HepG2 (cell line): ENCODE results near the gene ANKRD55. TPM values are rescaled to one million over a fixed set of nuclear protein-coding genes. Genes with fewer than 3 reads are reported as not detected.

Experiments
- ATF4 ChIP-seq, 2 experiments: fragments of 450-650 bp in 1 of 2; sonication (generic) in 1 of 2; formaldehyde crosslinking; IDR thresholded peaks; 2 replicates each; pipeline versions ENCODE4 v1.5.0 to v1.8.0; 2020 to 2022; ENCODE audit warnings: mild to moderate bottlenecking in 1 of 2, missing genetic modification reagents in 1 of 2
- FOXP4 ChIP-seq: sonication (generic); formaldehyde crosslinking; IDR thresholded peaks from 2 replicates; pipeline ENCODE4 v1.4.0; 2020; ENCODE audit warnings: missing genetic modification reagents
- IKZF4 ChIP-seq: sonication (generic); formaldehyde crosslinking; IDR thresholded peaks from 2 replicates; pipeline ENCODE4 v1.5.1; 2020; ENCODE audit warnings: borderline replicate concordance, mild to moderate bottlenecking, low read depth, missing genetic modification reagents; ENCODE audit errors: not compliant biosample characterization
- ISL2 ChIP-seq: sonication (generic); formaldehyde crosslinking; IDR thresholded peaks from 2 replicates; pipeline ENCODE4 v1.5.0; 2020; ENCODE audit warnings: missing genetic modification reagents
- LCORL ChIP-seq, 2 experiments: fragments of 450-650 bp in 1 of 2; sonication (generic) in 1 of 2; formaldehyde crosslinking in 1 of 2; IDR thresholded peaks; 2 replicates each; pipeline versions ENCODE4 v1.5.0 to v1.6.1; 2017 to 2020; ENCODE audit warnings: antibody characterized with exemption in 1 of 2, missing genetic modification reagents in 1 of 2
- NAIF1 ChIP-seq: sonication (generic); formaldehyde crosslinking; IDR thresholded peaks from 2 replicates; pipeline ENCODE4 v1.5.0; 2020; ENCODE audit warnings: mild to moderate bottlenecking, missing genetic modification reagents, borderline replicate concordance
- RFX1 ChIP-seq: fragments of 450-650 bp; IDR thresholded peaks from 2 replicates; pipeline ENCODE4 v1.6.1; 2017
- RXRB ChIP-seq: IDR thresholded peaks from 2 replicates; pipeline ENCODE4 v1.6.1; 2016; ENCODE audit warnings: borderline replicate concordance, missing genetic modification reagents, missing compliant biosample characterization
- SOX13 ChIP-seq, 3 experiments: fragments of 450-650 bp in 1 of 3; sonication (generic) in 1 of 3; formaldehyde crosslinking in 1 of 3; IDR thresholded peaks in 2 of 3; conservative IDR thresholded peaks in 1 of 3; 2 replicates each; pipeline versions ENCODE4 v1.5.0 to v1.6.1; 2016 to 2020; ENCODE audit warnings: antibody characterized with exemption in 1 of 3, mild to moderate bottlenecking in 1 of 3, missing compliant biosample characterization in 1 of 3, missing genetic modification reagents in 1 of 3, moderate library complexity in 1 of 3
- SOX6 ChIP-seq, 2 experiments: fragments of 450-650 bp in 1 of 2; sonication (generic) in 1 of 2; formaldehyde crosslinking in 1 of 2; IDR thresholded peaks; 2 replicates each; pipeline versions ENCODE4 v1.4.0 to v1.6.1; 2017 to 2020; ENCODE audit warnings: antibody characterized with exemption in 1 of 2, mild to moderate bottlenecking in 1 of 2, missing genetic modification reagents in 1 of 2
- STAG1 ChIP-seq: sonication (generic); formaldehyde crosslinking; IDR thresholded peaks from 2 replicates; pipeline ENCODE4 v1.4.0; 2020; ENCODE audit warnings: missing genetic modification reagents
- ZNF124 ChIP-seq: sonication (generic); formaldehyde crosslinking; IDR thresholded peaks from 2 replicates; pipeline ENCODE4 v1.4.0; 2020; ENCODE audit warnings: missing genetic modification reagents
- ZNF24 ChIP-seq: fragments of 450-650 bp; IDR thresholded peaks from 2 replicates; pipeline ENCODE4 v1.6.1; 2017; ENCODE audit warnings: antibody characterized with exemption, mild to moderate bottlenecking
- ZNF280D ChIP-seq: sonication (generic); formaldehyde crosslinking; IDR thresholded peaks from 2 replicates; pipeline ENCODE4 v1.5.1; 2020; ENCODE audit warnings: mild to moderate bottlenecking, missing genetic modification reagents
- polyA plus RNA-seq, 8 experiments: library from polyadenylated mRNA; depleted of rRNA in 3 of 8; stranded (reverse) in 7 of 8; unstranded in 1 of 8; fragments of >200 nt; fragmentation: Illumina TruSeq in 4 of 8; extraction: Trizol in 4 of 8; gene quantifications; 2 replicates each; pipeline versions ENCODE4 v1.2.1 to v1.2.3, GENCODE V29; 2011 to 2016; ENCODE audit warnings: low read depth in 4 of 8, missing spikeins in 1 of 8, mixed read lengths in 1 of 8; ENCODE audit not compliant: insufficient read depth in 1 of 8
- total RNA-seq, 5 experiments: library from RNA; depleted of rRNA; stranded (reverse); fragments of >200 nt; fragmentation: Illumina TruSeq; extraction: Trizol; gene quantifications; 2 replicates each; pipeline ENCODE4 v1.2.3, GENCODE V29; 2016; ENCODE audit warnings: low read depth in 1 of 5
- TF ChIP-seq, protein P1 (sequence below): IDR thresholded peaks from 2 replicates; pipeline ENCODE4 v1.4.0; 2020; ENCODE audit warnings: mild to moderate bottlenecking, missing genetic modification reagents

The ANKRD55 gene
- total and polyA plus RNA-seq, 2 of the 13 experiments (the other 11 are each of a cell fraction or from before 2014, with no cell fraction given), result 0.11 to 0.28 TPM

- TF ChIP-seq, protein P1, sequence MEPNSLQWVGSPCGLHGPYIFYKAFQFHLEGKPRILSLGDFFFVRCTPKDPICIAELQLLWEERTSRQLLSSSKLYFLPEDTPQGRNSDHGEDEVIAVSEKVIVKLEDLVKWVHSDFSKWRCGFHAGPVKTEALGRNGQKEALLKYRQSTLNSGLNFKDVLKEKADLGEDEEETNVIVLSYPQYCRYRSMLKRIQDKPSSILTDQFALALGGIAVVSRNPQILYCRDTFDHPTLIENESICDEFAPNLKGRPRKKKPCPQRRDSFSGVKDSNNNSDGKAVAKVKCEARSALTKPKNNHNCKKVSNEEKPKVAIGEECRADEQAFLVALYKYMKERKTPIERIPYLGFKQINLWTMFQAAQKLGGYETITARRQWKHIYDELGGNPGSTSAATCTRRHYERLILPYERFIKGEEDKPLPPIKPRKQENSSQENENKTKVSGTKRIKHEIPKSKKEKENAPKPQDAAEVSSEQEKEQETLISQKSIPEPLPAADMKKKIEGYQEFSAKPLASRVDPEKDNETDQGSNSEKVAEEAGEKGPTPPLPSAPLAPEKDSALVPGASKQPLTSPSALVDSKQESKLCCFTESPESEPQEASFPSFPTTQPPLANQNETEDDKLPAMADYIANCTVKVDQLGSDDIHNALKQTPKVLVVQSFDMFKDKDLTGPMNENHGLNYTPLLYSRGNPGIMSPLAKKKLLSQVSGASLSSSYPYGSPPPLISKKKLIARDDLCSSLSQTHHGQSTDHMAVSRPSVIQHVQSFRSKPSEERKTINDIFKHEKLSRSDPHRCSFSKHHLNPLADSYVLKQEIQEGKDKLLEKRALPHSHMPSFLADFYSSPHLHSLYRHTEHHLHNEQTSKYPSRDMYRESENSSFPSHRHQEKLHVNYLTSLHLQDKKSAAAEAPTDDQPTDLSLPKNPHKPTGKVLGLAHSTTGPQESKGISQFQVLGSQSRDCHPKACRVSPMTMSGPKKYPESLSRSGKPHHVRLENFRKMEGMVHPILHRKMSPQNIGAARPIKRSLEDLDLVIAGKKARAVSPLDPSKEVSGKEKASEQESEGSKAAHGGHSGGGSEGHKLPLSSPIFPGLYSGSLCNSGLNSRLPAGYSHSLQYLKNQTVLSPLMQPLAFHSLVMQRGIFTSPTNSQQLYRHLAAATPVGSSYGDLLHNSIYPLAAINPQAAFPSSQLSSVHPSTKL, result peak; percentile 62
- TF ChIP-seq ZNF124 (0 out of 2 replicates have a peak, but pooled peaks have one; percentile 47), LCORL (IDR thresholded peaks at IDR 0.05) (no peak), LCORL (CRISPR knock-in tag; IDR thresholded peaks at IDR 0.05) (0 out of 2 replicates have a peak, but pooled peaks have one; percentile 17), FOXP4 (CRISPR knock-in tag) (0 out of 2 replicates have a peak, but pooled peaks have one; percentile 20), IKZF4 (no peak), STAG1 (CRISPR knock-in tag) (no peak), RXRB (CRISPR knock-in tag) (peak; percentile 39; the same call in 1 of the 2 replicates), SOX13 (IDR thresholded peaks at IDR 0.05) (no peak), SOX13 (CRISPR knock-in tag; conservative IDR thresholded peaks at IDR 0.05 in 1 of 2, IDR thresholded peaks at IDR 0.05 in 1 of 2) (peak in 1 of 2 experiments; percentile 74; a peak in 2 of 4 replicates), ATF4 (CRISPR knock-in tag; IDR thresholded peaks at IDR 0.05) (peak in 1 of 2 experiments; percentile 80; a peak in 2 of 4 replicates), SOX6 (IDR thresholded peaks at IDR 0.05) (no peak), SOX6 (CRISPR knock-in tag; IDR thresholded peaks at IDR 0.05) (peak; percentile 84), NAIF1 (CRISPR knock-in tag) (no peak), ZNF280D (CRISPR knock-in tag) (0 out of 2 replicates have a peak, but pooled peaks have one; percentile 20), RFX1 (no peak), ISL2 (peak; percentile 53; the same call in 1 of the 2 replicates), ZNF24 (no peak)
These were observed 143.9 kb downstream of the ANKRD55 start (continued) for GRCh38 chr5:56088967-56089829.
